GM18873 (cell line): ENCODE results near the gene CDC42EP1.
"Not testable (repeated sequence)": the region's sequence is repeated elsewhere in the genome, so short reads cannot be mapped to it uniquely, and the experiment has no call there.

Experiments used
- ATAC-seq: cut with Tn5 transposase; IDR thresholded peaks from one replicate; pipeline ENCODE4 v1.9.1; 2021; ENCODE audit warnings: mild to moderate bottlenecking, moderate library complexity, moderate number of reproducible peaks; ENCODE audit not compliant: unreplicated experiment, low FRiP score

The CDC42EP1 gene

GRCh38 chr22:37529652-37530345 lies 30.5 kb upstream of the CDC42EP1 start:
- no peak for ATAC-seq

- no peak for ATAC-seq
Observed at GRCh38 chr22:37533995-37534394, 26.3 kb upstream of the CDC42EP1 start.

- ATAC-seq = no peak
Observed at GRCh38 chr22:37534445-37534844, 25.8 kb upstream of the CDC42EP1 start.

- ATAC-seq = no peak
Observed at GRCh38 chr22:37535159-37535558, 25.1 kb upstream of the CDC42EP1 start.

- no peak for ATAC-seq
Observed at GRCh38 chr22:37538590-37539357, 21.5 kb upstream of the CDC42EP1 start.

- not testable (repeated sequence) for ATAC-seq
Observed at GRCh38 chr22:37539790-37540189, 20.5 kb upstream of the CDC42EP1 start.

GRCh38 chr22:37542416-37542815 lies 17.9 kb upstream of the CDC42EP1 start:
- not testable (repeated sequence) for ATAC-seq

GRCh38 chr22:37542959-37543358 lies 17.3 kb upstream of the CDC42EP1 start:
- no peak for ATAC-seq

GRCh38 chr22:37544955-37545702 lies 15.2 kb upstream of the CDC42EP1 start:
- ATAC-seq = no peak

- ATAC-seq = no peak
Observed at GRCh38 chr22:37545703-37546436, 14.4 kb upstream of the CDC42EP1 start.

- no peak for ATAC-seq
Observed at GRCh38 chr22:37546437-37547250, 13.6 kb upstream of the CDC42EP1 start.

- ATAC-seq = no peak
Observed at GRCh38 chr22:37547251-37547741, 13.0 kb upstream of the CDC42EP1 start.

GRCh38 chr22:37549704-37550059 lies 10.6 kb upstream of the CDC42EP1 start:
- ATAC-seq = no peak

- ATAC-seq = not testable (repeated sequence)
Observed at GRCh38 chr22:37550921-37551320, 9.4 kb upstream of the CDC42EP1 start.

- no peak for ATAC-seq
Observed at GRCh38 chr22:37551981-37552380, 8.3 kb upstream of the CDC42EP1 start.

- ATAC-seq = no peak
Observed at GRCh38 chr22:37552524-37553163, 7.6 kb upstream of the CDC42EP1 start.

- no peak for ATAC-seq
Observed at GRCh38 chr22:37553725-37554124, 6.6 kb upstream of the CDC42EP1 start.

GRCh38 chr22:37555029-37555428 lies 5.3 kb upstream of the CDC42EP1 start:
- ATAC-seq = no peak

GRCh38 chr22:37556710-37557109 lies 3.6 kb upstream of the CDC42EP1 start:
- no peak for ATAC-seq
